Adrenal gland (tissue), 5 donors: ENCODE results near the gene BRSK2.

Experiments
- CTCF ChIP-seq, 6 experiments: fragments of 450-650 bp in 4 of 6; fragments of 200-600 bp in 2 of 6; sonication (generic) in 1 of 6; IDR thresholded peaks; 1 replicate in 5 of 6; 2 replicates in 1 of 6; pipeline versions ENCODE4 v1.5.1 to v1.8.0; 2016 to 2021; ENCODE audit warnings: antibody characterized with exemption in 6 of 6, mild to moderate bottlenecking in 2 of 6, moderate library complexity in 1 of 6
- POLR2A ChIP-seq, 2 donors: fragments of 450-650 bp; IDR thresholded peaks; one replicate each; pipeline ENCODE4 v1.6.1; 2017; ENCODE audit warnings: antibody characterized with exemption in 2 of 2, mild to moderate bottlenecking in 2 of 2, moderate library complexity in 1 of 2
- donor health status: DM: no; HTN: no; CAD: no.

GRCh38 chr11:1486054-1486825 is 96.5 kb downstream of the BRSK2 start, which contains the start of gene MOB2:
- TF ChIP-seq CTCF (IDR thresholded peaks at IDR 0.05) (no peak), POLR2A (IDR thresholded peaks at IDR 0.05) (no peak)
